ENCODE results near the gene C1orf21.

- TF ChIP-seq FOXM1 (IDR thresholded peaks at IDR 0.05; ENCODE audit: borderline replicate concordance) (no peak), HDGF (IDR thresholded peaks at IDR 0.05; ENCODE audit: borderline replicate concordance) (no peak), BHLHE40 (IDR thresholded peaks at IDR 0.05; ENCODE audit: borderline replicate concordance) (no peak), L3MBTL2 (conservative IDR thresholded peaks at IDR 0.05) (no peak), SUZ12 (IDR thresholded peaks at IDR 0.05) (no peak), ZNF384 (IDR thresholded peaks at IDR 0.05) (no peak), LEF1 (IDR thresholded peaks at IDR 0.05; ENCODE audit: borderline replicate concordance) (no peak)
Measured at GRCh38 chr1:184497959-184498723, 111.3 kb downstream of the C1orf21 start.

Data from HEK293T (cell line).